Pons (tissue), 1 donor: ENCODE results near the gene SPR.

ENCODE experiments used
- DNase-seq: peaks from one replicate; pipeline ENCODE4 v3.0.0-alpha.2; 2016; ENCODE audit warnings: low spot score

Gene SPR

GRCh38 chr2:72915320-72915906 is 28.2 kb downstream of the SPR start:
- DNase-seq: no peak

DNA sequence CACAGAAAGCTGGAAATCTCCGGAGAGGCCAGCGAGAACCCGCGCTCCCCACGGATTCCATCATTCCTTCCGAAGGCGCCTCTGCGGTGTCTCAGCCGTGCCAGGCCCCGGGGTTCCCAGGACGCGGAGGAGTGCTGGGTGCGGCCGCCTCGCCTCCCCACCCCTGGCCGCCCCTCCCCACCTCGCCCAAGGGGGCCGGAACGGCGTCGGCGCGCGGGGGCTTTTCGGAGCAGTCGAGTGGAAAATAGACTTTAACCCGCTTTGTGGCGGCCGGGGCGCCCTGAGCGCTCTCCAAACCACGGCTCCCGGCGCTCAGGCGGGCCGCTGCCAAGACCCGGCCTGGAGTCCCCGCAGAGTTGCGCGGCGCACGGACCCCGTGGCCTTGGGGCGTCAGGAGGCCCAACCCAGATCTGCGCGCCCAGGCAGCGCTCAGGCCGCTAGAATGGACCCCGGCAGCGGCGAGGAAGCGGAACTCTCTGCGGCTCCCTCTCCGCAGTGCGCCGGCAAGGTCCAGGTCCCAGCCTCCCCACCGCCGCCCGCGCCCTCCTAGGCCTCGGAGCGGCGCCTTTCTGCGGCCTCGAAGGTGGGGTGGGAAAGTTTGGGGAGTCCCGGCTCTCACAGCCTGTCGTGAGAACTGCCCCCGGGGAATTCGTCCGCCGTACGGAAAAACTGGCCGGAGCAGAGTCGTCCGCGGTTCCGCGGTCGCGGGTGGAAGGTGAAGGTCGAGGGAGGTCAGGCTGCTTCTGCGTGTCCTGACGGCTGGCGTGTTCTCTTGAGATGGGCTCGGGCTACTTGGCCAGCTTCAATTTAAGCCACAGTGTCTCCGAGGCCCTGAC is 28.9 kb downstream of the SPR start:
- no peak for DNase-seq

DNA sequence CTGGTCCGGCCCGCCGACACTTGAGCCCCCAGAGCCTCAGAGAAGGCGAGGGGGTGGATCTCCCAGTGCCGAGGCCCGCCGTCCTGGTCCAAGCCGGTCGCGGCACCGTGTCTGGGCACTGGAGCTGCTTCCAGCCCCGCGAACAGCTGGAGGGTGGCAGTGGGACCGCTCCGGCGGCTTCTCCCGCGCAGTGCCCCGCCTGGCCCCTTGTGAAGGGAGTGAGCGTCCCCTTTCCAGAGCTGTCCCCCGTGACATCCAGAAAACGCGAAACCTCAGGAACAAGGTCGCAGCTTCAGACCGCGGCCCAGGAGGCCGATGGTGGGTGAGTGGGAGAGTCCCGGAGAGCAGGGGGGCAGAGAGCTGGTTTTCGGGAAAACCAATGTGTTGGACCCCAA is 29.5 kb downstream of the SPR start:
- DNase-seq: no peak

- DNase-seq: no peak
These were observed 30.1 kb downstream of the SPR start, which contains the start of gene EMX1 for GRCh38 chr2:72917138-72917876. TSS of gene EMX1 (plus strand) at chr2:72917519. CDS start at chr2:72917853, 334 bp downstream.

- DNase-seq: no peak
These were observed 30.8 kb downstream of the SPR start for GRCh38 chr2:72917877-72918553.

DNA sequence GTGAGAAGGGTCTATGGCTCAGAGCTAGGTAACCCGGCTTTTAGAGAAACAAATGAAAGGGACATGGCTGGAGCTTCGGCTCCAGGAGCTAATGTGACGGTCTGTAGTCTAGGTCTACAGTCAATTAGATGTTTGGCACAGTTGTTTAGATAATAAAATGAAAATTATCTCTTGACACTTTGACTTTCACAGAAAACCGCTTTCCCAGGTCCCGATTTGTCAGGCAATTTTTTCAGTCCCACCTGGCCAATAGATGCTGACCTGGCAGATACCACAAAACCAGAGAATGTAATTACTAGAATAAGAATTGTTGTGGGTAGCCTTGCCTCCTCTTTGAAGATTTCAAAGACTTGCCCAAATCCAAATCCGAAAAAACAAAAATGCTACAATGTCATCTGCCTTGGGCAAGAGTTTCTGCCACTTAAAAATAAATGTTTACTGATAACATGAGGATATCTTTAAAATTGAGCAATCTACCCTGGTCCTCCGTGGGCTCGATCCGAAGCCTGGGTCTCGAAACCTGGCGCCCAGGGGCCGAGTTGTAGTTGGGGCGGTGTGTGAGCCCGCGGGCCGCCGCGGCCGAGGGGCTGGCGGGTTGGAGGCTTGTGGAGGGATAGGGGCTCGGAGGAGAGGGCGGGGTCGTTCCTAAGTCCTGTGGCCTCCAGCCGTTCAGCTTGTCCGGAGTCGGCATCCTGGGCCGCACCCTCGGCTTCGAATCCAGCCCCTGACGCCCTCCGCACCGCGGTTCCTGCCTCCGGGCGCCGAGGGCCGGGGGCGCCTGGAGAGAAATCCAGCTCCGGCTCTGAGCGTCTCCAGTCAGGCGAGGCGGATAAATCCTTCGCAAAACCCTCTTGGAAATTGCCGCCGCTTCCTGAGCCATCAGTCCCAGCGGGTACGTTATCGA is 32.5 kb downstream of the SPR start:
- DNase-seq: no peak

- no peak for DNase-seq
These were observed 33.3 kb downstream of the SPR start for GRCh38 chr2:72920318-72921087.

- DNase-seq: no peak
These were observed 34.1 kb downstream of the SPR start for GRCh38 chr2:72921088-72921851.

- no peak for DNase-seq
These were observed 34.6 kb downstream of the SPR start for GRCh38 chr2:72921853-72922252.

DNA sequence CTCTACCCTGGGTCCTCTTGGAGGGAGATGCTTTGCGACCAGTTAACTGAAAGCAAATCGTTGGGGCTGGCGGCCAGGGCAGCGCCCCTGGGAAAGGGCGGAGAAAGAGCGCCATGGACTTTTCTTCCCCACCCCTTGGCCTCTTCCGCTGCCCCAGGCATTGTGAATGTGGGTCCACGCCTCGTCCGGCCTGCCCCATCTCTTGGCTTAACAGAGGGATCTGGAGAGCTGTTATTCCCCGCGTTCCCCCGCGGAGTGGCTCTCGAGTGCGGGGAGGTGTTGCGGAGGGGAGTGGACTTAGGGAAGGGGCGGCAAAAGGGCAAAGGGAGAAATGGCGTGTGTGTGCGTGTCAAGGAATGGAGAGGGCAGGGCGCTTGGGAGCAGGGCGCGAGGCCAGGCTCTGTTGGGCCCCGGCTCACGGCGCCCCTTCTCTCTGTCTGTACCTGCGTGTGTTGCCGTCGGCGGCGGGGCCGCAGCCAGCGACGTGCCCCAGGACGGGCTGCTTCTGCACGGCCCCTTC is 36.7 kb downstream of the SPR start:
- DNase-seq: no peak

DNA sequence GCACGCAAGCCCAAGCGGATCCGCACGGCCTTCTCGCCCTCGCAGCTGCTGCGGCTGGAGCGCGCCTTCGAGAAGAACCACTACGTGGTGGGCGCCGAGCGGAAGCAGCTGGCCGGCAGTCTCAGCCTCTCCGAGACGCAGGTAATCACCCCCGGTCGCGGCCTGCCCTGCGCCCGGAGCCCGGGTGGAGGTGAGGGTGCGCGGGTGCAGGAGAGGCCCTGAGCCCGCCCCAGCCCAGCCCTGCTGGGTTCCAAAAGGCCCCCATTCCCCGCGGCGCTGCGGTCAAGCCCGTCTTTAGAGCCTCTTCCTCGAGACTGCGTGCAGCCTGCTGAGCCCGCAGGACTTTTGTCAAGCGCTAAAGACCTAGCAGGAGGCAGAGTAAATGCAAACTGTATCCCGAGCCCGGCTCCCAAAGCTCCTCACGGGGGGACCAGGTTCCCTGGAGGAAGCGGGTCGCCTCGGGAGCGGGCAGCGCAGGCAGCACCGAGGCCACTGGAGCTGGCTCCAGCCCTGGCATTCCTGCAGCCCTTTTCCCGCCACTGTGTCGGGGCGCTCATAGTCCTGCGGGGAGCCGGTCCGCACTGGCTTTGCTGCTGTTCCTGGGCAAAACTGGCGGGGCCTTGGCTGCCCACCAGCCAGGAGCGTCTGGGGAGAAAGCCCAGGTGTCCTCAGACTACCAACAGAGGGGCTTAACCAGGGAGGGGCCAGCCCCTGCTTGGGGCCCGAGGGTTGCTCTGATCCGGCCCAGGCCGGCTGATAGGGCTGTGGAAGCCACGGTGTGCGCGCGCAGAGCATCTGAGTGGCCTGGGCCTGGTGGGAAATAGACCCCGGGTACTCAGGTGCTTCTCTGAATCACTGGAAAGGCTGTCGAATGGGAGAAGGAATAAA is 37.4 kb downstream of the SPR start:
- no peak for DNase-seq

- no peak for DNase-seq
These were observed 38.2 kb downstream of the SPR start for GRCh38 chr2:72925328-72925943.

- no peak for DNase-seq
These were observed 39.2 kb downstream of the SPR start for GRCh38 chr2:72926368-72926767.

- DNase-seq: no peak
These were observed 39.7 kb downstream of the SPR start for GRCh38 chr2:72926811-72927465.

DNA sequence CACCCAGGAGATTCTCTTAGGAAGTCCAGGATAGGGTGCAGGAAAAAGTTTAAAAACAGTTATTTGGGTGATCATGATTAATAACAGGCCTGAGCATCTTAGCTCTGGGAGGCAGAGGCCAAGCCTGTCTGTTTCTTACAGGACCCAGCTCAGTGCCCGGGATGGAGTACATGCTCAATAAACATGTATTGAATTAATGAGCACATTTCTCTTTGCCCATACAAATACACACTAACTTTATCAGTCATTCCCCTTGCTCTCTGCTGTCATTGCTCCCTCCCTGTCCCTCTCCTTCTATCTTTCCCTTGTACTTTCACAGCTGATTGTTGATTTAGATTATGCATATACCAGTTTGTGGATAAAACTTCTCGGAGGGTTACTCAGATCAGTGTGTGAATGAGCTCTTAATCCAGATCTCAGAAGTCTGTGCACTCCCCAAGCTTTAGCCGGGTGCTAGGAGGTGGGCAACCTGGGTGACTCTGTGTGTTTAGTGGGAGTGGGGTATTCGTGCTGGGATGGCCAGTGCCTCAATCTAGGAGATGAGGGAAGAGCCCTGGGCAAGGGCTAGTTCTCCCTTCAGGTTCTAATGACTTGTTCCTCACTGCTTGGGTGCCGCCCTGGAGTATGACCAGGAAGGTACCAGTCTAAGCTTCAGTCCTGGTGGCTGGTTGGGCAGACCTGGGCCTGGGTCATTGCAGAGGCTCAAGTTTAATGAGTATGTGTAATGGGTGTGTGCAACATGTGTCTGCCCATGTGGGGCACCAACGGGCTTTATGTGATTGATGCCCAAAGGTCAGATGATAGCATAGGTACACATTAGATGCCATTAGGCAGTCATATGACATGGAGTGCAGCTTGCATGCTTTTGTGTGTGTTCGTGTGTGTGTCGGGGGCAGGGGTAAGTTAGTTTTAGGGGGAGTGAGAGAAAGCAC is 40.7 kb downstream of the SPR start:
- no peak for DNase-seq

- DNase-seq: no peak
These were observed 41.8 kb downstream of the SPR start for GRCh38 chr2:72929010-72929409.
